ENCODE data around the gene CPNE7.

Gene CPNE7

DNA sequence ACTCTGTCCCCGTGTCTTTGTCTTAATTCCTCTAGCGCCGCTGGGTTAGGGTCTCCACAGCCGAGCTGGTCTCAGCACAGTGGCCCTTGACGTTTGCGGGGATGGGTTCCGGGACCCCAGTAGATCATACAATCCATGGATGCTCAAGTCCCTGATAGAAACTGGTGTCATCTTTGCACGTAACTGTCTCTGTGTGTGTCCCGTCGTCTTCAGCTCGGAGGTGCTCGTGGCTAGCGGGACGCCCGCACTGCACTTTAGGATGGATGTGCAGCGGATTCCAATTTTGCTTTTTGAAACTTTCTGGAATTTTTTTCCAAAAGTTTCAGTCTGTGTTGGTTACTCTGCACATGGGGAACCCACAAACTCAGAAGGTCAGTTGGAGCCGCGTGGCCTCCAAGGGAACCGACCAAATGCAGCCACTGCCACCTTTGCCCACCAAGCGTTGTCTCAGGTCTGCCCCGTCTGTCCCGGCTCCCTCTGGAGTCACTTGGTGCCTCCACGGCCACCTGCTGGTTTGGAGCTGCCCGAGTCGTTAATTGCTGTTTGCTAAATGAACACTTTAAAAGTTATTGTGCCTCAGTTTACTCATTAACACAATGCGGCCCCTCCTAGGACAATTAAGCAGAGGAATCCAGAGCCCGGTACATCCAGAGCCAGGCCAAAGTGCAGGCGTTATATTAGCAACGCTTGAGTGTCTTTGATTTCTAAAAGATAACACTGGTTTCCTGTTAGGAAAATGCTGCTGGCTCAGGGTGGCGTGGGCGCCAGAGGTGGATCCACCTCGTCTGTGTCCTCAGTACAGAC lies 32.6 kb downstream of the CPNE7 start:
- FAIRE-seq = no peak

DNA sequence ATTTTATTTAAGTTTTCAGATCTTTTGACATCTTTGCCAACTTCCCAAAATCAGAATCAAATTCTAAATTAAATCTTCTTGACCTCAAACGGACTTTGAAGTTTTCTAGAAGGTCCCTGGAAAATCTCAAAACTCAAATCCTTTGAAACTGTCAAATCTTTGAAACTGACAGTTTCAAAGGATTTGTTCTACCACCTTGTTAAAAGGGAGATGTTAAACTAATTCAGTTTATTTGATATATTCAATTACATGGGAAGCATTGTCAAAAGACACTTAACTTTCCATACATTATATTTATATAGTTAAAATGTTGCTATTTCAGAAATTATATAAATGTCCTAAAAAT lies 34.5 kb downstream of the CPNE7 start:
- no peak for FAIRE-seq

DNA sequence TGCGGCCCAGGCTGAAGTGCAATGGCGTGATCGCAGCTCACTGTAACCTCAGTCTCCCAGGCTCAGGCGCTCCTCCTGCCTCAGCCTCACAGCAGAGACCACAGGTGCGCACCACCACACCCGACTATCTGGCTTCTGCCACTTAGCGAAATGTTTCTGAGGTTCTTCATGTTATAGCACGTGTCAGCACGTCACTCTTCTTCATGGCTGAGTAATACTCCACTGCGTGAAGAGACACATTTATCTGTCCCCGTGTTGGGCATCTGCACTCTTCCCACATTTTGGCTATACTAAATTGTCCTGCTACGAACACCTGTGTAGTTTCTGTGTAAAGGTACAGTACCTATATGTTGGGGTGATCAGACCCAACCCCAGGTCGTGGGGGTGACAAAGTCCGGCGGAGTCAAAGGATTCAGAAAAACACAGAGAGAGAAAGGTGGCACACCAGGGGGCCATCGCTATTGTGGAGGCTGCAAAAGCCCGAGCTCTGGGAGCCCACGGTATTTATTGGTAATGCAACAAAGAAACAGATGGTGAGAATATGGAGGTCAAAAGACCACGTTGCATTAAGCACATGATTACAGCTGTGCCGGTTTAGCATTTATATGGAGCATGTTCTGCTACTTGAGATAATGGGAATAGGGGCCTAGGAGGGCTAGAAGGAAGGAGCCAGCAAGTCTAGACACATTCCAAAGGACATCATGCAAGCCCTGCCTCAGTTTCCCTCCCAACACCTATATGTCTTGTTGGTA lies 37.0 kb downstream of the CPNE7 start:
- FAIRE-seq = no peak

DNA sequence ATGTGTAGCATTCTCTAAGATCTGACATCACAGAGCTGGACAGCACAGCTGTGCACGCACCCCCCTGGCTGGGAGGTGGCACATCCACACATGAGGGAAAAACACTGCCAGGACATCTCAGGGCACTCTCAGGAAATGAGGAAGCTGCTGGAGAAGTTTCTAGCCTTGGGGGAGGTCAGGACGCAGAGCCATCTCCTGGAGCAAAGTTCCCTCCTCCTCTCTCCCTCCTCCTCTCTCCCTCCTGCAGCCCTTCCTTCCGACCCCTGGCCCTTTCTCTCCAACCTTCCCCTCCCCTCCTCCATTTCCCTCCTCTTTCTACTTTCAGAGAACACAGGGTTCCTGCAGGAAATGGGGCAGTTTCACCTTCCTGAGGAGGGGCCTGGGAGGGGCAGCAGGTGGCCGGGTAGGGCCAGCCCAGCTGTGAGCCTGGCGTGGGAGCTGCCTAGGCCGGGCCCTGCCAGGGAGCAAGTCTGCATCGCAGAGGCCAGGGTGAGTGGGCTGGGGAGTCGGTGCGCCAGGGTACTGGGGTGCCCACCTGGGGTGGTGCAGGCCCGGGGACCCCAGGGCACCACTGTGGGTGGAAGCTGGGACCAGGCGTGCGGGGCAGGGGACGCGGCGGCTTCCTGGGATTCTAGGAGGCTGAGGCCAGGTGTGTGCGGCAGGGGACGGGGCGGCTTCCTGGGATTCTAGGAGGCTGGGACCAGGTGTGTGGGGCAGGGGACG lies 37.8 kb downstream of the CPNE7 start, which contains the start of gene DPEP1:
Gene DPEP1 (plus strand): TSS at position 412 of the 723 bp plus-strand sequence. CDS start 16,769 bp downstream, outside the sequence.
- no peak for FAIRE-seq

DNA sequence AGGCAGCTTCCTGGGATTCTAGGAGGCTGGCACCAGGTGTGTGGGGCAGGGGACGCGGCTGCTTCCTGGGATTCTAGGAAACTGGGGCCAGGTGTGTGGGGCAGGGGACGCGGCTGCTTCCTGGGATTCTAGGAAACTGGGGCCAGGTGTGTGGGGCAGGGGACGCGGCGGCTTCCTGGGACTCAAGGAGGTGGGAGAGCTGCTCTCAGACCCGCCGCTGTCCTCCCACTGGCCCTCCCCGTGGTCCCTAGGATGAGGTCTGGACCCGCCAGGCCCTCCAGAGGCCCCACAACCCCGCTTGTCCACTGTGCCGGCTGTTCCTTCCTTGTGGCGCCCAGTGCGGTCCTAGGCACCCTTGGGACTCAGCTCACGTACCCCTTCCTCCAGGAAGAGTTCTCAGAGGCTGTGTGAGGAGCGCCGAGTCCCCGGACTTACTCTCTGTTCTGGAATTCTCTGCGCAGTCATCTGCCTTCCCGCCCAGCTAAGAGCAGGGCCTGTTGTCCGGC lies 38.4 kb downstream of the CPNE7 start:
- FAIRE-seq = no peak

DNA sequence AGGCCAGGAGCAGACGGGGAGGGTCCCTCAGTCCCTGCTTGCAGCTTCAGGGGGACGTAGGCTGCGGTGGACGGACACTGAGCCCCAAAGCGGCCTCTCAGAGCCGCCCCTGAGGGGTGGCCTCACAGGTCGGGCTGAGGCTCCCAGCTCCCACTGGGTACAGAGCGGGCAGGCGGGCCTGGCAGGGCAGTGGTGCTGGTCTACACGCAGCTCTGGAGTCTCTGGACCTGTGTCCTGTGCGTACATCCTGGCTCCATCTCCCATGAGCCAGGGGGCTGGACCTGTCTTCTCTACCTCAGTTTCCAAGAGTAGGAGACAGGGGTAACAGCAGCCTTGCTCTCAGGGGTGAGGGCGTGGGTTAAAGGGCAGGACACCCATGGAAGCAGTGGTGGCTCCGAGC lies 39.6 kb downstream of the CPNE7 start:
- FAIRE-seq = no peak

DNA sequence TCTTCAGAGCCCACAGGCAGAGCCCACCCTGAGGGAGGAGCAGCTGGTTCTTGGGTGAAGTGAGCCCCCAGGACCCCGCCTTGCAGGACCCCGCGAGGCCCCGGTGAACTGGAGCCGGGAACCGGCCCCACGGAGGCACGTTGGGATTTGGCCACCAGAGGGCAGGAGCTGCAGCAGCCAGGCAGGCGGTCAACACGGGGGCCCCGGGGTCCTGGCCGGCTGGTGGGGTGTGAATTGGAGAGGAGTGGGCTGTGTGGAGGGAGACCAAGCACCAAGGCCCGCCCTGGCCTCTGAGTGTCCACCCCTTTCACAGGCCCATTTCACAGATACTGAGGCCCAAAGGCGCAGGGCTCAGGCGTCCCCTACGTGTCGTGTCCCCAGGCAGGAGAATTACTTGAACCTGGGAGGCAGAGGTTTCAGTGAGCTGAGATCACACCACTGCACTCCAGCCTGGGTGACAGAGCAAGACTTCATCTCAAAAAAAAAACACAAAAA lies 40.1 kb downstream of the CPNE7 start:
- FAIRE-seq = no peak

DNA sequence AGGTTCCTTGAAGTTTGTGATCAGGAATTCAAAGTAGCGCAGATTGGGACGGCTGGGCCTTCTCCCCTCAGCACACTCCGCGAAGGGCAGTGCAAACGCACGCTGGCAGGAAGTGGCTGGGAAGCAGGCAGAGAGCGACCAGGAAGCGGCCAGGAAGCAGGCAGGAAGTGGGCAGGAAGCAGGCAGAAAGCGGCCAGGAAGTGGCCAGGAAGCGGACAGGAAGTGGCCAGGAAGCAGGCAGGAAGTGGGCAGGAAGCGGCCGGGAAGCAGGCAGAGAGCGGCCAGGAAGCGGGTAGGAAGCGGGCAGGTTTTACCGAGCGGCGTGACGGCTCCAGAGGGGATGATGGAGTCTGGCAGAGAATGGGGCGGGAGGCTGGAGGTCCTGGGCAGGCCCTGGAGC lies 41.1 kb downstream of the CPNE7 start:
- FAIRE-seq = no peak

DNA sequence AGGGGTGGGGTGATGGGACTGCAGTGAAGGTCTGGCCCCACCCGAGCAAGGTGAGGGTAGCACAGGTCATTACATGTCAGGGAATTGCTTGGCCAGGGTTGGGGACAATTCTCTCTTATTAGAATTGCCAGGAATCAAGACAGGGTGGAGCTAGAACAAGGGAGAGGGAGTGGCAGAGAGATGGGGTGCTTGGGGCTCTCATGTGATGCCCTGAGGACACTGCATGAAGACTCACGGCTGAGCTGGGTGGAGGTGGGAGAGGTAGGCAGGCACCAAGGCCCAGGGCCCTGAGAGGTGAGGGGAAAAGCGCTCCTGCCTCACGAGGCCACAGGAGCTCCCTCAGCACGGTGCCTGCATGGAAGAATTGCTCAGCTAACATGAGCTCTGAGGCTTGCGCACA lies 41.5 kb downstream of the CPNE7 start:
- no peak for FAIRE-seq

DNA sequence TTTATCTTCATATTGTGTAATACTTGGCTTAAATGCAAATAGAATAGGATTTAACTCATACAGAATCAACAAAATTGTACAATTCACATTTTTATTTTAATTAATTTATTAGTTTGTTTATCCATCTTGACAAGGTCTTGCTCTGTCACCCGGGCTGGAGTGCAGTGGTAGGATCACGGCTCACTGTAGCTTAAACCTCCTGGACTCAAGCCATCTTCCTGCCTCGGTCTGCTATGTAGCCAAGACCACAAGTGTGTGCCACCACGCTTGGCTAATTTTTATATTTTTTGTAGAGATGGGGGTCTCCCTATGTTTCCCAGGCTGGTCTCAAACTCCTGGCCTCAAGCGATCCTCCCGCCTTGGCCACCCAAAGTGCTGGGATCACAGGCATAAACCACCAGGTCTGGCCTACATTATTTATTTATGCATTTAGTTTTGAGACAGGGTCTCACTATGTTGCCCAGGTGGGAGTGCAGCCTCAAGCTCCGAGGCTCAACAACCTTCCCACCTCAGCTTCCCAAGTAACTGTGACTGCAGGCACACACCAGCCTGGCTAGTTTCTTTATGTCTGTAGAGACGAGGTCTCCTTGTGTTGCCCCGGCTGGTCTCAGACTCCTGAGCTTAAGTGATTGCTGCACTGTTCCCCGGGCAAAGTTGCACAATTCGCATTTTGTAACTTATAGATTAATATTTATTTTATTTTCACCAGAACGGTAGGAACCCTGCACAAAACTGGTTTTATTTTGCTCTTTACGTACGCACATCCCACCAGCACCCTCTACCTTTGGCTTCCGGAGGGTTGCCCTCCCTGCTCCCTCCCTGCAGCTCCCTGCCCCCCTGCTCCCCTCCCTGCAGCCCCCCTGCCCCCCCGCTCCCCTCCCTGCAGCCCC lies 42.8 kb downstream of the CPNE7 start:
- FAIRE-seq = no peak

DNA sequence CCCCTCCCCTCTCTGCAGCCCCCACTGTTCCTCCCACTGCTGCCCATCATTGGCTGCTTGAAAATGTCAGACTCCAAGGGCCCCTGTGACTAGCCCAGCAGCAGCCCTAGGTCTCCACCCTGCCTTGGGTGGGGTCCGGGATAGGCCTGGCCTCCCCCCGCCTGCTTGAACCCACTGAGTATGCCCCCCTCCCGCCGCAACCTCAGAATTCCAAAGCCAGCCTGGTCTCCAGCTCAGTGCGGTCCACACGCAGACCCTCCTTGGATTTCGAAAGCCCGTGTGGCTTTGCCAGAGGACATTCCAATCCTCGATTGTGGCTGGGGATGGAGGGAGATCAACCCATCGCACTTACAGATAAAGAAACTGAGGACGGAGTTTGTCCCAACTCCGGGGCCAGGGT lies 44.3 kb downstream of the CPNE7 start:
- FAIRE-seq = no peak

DNA sequence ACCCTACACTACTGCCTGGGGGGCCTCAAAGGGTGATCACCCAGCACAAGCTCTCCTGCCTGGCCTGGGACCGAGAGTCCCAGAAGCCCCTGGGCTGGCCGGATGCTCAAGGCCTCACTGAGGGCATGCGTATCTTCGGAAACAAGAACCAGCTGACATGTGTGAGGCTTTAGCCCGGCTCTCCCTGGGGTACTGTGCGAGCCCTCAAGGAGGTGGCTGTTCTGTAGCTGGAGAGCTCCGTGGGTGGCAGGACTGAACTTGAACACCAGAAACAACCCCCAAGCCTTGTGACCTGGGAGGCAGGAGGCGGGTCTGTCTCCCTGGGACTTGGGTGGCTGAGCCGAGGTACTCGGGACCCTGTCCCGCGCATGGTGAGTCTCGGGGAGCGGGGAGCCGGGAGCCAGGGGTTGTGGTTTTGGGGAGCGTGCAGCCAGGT lies 44.9 kb downstream of the CPNE7 start:
- FAIRE-seq = no peak

DNA sequence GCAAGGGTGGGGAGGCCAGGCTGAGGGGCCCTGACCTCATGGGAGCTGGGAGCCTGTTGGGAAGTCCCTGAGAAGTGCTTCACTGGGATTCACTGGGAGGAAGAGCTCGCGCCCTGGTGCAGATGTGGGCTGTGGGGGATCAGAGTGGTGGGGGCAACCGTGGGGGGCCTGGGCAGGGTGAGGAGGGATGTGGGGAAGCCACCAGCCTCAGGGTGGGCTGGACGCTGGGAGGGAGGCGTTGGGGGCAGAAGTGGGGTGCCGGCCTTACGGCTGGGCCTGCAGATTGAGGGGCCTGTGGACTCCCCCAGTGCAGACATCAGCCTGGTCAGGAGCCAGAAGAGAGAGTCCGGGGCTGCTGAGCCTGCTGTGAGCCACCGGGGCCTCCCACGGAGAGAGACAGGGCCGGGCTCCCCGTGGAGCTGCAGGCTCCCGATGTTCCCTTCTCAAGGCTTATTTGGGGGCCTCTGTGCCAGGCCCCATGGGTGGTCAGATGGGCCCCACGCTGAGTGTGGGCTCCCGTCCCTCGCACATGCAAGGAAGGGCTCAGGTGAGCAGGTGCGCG lies 45.7 kb downstream of the CPNE7 start:
- FAIRE-seq = no peak

DNA sequence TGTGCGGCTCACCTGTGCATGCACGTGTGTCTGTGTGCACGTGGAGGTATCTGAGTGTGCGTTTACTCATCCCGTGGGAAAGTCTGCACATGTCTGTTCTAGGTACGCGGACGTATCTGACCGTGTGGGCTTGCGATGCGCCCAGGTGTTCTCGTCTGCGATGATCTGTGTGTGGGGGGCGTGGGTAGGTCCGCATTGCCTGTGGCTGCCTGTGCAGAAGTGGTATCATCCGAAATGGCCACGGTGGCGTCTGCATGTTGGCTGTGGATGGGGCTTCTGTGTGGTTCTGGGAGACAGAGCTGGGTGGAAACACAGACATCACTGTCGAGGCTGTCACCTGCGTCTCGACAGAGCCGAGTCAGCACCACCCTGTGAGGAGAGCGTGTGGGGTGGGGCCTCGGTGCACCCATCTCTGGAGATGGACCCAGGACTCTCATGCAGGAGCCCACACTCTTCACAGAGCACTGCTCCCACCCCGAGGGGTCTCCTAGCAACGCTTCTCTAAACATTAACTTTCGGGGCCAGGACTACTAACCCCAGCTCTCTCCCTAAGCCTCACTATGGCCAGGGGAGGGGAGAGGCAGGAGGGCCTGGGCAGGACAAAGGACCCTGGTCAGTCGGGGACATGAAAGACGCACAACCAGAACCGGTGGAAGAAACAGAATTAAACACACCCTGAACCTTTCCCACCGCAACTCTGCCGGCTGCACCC lies 46.3 kb downstream of the CPNE7 start:
- FAIRE-seq = no peak

DNA sequence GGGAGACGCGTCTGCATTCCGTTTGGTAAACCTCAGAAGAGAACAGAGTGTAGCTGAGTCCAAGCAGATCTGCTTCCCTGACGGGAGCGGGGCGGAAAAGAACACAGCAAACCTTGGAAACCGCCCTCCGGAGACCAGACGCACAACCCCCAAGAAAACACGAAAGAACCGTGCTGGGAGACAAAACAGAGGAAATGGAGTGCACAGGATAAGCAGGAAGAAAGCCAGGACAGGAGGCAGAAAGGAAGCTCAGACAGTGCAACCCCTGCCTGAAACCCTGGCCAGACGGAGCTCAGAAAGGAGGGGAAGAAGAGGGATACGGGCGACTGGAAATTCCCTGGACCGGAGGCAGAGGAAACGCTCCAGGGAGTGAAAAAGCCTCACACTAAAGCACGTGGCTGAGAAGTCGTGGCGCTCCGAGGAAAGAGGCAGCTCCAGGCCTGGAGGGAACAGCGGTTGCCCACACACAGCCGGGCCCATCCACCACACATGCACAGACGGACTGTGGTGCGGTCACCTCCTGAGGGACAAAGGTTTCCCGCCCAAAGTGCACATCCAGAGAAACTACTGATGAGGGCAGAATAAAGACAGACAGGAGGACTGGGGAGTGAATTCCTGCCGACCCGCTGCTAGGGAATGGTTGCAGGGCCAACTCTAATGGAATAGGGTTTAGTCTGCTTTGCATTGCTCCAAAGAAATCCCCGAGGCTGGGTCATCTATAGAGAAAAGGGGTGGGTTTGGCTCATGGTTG lies 48.1 kb downstream of the CPNE7 start:
- FAIRE-seq = no peak

DNA sequence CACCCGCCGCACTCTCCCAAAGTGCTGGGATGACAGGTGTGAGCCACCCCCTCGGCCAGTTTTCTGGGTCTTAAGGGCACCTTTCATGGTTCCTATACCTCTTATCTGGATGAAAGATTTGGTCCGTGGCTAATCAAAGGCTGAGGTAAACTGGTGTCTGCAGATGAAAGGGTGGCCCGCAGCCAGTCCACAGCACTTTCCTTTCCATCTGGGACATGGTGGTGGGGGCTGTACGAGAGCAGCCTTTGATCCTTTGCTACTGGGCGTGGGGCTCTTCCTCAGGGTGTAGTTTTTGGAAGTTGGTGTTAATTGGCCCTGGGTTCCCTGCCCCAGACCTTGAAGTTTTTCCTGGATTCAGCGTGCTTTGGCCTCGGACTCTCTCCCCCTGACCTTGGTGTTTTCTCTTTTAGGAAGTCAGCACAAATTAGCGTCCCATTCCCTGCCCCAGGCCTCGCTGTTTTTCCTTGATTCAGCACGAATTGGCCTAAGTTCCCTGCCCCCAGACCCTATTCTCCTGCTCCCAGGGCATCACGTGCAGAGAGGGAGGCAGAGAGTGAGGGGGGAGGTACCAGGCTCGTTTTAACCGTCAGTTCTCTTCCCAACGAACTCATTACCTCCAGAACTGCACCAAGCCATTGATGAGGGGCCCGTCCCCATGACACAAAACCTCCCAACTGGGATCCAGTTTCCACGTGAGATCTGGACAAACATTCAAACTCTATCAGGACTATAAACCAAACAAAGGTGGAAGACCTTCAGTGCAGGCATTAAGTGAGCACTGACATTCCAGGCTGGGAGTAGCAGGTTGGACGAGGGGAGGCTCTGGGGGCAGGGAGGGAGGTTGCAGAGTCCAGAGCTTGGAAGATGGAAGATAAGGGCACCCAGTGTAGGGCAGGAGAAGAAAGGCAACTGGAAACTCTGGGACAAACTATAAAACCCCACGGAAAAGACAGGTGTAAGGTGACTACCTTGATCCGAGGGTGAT lies 49.5 kb downstream of the CPNE7 start:
- FAIRE-seq = no peak

DNA sequence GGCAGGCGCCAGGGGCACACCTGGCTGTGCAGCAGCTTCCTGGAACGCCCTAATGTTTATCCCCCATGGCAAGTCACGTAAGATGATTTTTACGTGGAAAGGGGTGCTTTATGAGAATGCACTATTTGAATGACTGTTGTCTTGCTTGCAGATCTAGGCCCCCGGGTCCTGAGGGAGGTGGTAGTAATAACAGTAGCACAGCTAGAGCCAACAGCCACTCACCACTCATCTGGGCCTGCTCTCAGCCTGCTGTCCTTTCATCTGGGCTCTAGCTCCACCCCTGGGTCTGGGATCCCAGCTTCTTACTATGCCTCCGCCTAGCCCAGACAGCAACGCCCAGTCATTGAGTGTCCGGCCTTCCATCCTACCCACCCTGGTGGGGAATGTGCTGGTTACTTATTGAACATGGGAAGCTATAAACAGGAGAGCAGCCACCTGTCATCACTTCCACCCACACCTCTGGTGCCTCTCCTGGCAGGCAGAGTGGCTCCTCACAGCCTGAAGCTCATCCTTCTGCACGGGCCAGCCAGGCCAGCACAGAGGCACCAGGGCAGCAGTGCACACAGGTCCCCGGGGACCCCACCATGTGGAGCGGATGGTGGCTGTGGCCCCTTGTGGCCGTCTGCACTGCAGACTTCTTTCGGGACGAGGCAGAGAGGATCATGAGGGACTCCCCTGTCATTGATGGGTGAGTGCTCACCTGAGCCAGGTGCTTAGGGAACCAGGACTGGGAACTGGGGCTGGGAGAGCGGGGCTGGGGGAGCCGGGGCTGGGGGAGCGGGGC lies 54.5 kb downstream of the CPNE7 start:
- no peak for FAIRE-seq

DNA sequence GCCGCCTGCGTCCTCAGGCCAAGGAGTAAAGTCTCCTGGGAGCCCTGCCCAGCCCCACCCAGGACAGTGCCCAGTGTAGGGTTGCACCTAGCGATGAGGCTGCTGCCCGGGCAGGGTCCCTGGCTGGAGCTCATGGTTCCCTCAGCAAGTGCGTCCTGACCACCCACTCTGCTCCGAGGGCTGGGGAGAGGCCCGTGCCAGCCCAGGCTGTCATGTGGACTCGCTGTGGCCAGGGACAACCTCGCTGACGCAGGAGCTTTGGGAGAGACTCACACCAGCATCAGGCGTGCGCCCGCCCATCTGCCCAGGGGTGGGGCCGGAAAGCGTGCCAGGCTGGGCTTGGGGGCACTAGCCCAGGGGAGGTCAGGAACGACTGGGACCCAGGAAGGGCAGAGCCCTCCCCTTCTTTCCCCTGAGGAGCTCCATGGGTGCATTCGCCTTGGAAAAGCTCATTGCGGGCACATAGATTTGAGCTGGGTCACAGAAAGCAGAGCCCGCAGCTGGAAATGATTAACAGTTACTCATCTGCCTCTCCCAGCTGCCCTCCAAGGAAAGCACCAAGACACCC lies 57.6 kb downstream of the CPNE7 start:
- FAIRE-seq = no peak

All from islet of Langerhans (tissue), 1 donor.